GM12864 (cell line): ENCODE data around the gene CTIF.

Source experiments
- DNase-seq: peaks from one replicate; pipeline ENCODE4 v3.0.0-alpha.2; 2011; ENCODE audit warnings: low read depth
- H3K4me3 ChIP-seq: 2 replicates; pipeline ENCODE4 v1.5.1; 2011; ENCODE audit warnings: mild to moderate bottlenecking, low read depth, low read length, control low read depth
- TF ChIP-seq, protein P1 (sequence below): IDR thresholded peaks from 2 replicates; pipeline ENCODE4 v1.5.1; 2011; ENCODE audit warnings: low read depth, mild to moderate bottlenecking, moderate library complexity, low read length, control low read depth, inconsistent platforms; ENCODE audit errors: missing control alignments

CTIF gene

DNA sequence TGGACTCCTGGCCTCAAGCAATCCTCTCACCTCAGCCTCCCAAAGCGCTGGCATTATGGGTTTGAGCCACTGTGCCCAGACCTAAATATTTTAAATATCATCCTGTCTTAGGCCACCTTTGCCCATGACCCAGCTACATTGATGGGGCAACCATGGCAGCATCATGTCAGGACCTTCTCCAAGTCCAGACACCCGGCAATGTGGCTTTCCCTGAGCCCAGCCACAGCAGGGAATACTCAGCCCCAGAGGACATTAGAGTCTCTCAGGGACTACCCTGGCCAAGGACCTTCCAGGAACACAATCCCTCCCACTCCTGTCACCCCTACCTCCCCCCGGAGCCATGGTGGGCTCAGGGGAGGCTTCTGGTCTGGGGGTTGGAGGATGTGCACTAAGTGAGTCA lies 339.1 kb downstream of the CTIF start:
- DNase-seq = no peak
- H3K4me3 ChIP-seq = no peak overlapping the region
- TF ChIP-seq, protein P1, sequence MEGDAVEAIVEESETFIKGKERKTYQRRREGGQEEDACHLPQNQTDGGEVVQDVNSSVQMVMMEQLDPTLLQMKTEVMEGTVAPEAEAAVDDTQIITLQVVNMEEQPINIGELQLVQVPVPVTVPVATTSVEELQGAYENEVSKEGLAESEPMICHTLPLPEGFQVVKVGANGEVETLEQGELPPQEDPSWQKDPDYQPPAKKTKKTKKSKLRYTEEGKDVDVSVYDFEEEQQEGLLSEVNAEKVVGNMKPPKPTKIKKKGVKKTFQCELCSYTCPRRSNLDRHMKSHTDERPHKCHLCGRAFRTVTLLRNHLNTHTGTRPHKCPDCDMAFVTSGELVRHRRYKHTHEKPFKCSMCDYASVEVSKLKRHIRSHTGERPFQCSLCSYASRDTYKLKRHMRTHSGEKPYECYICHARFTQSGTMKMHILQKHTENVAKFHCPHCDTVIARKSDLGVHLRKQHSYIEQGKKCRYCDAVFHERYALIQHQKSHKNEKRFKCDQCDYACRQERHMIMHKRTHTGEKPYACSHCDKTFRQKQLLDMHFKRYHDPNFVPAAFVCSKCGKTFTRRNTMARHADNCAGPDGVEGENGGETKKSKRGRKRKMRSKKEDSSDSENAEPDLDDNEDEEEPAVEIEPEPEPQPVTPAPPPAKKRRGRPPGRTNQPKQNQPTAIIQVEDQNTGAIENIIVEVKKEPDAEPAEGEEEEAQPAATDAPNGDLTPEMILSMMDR = no peak

DNA sequence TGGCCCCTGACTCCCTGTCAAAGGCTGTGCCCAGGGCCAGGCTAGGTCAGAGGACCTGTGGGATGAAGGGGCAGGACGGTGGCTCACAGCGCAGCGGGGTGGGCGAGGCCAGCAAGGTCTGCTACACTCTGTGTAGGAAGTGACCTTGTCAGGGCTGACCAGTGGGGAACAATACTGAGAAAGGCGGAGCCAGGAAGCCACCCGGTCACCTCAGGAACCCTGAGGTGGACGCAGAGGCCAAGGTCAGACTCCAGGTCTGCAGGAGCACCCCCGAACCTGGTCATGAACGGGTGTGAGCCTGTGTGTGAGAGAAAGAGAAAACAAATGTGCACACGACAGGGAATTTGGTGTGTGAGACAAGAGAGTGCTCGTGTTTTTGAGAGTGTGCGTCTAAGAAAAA lies 339.6 kb downstream of the CTIF start:
- no peak for DNase-seq
- TF ChIP-seq, protein P1 = no peak
- no peak overlapping the region for H3K4me3 ChIP-seq

DNA sequence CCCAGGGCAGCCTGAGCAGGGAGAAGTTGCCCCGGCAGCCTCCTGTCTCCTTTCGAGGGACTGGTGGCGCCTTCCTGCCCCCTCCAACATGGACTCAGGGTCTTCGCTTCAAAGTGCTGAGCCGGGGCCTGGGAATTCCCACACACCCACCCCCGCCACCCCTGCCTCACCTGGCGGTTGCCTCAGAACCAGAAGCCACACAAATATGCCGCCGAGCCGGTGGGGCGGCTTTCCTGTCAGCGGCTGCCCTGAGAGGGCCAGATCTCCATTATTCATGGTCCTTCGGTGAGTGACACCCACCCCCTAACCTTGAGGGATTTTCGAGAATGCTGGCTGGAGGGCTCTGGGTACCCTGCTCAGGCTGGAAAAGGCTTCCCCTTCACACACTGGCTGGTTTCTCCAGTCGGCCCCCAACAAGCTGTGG lies 340.2 kb downstream of the CTIF start:
- no peak overlapping the region for H3K4me3 ChIP-seq
- TF ChIP-seq, protein P1 = no peak
- DNase-seq = no peak

DNA sequence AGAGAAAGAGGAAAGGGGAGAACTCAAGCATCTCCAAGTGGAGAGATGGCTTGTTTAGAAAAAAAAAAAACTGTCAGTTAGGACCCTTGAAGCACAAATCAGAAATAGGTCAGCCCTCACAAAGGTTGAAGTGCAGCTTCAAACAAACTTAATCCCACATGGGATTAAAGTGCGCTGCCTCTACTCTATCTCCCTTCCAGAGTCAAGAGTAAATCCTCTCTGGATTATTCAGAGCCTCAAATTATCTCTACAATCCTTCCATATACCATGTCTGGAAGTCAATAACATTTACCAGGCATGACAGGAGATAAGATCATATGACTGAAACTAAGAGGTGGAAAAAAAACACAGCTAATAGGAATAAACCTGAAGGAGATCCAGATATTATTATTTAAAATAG lies 342.1 kb downstream of the CTIF start:
- TF ChIP-seq, protein P1 = no peak
- no peak overlapping the region for H3K4me3 ChIP-seq
- DNase-seq = no peak

DNA sequence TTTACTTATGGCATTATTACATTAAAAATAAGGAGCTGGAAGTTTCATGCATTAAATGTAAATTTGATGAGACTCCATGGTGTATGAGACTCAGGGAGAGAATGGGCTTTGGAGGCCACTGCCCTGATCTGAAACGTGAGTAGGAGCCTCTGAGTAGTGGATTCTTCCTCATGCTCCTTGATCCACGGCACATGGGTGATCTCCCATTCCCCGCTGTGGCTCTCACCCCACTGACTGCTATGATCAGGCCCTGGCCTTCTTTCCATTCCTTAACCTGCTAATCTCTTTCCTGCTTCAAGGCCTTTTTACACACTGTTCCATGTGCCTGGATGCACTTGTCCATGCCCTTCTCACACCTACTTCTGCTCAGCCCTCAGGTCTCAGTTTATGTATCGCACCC lies 343.5 kb downstream of the CTIF start:
- H3K4me3 ChIP-seq = no peak overlapping the region
- TF ChIP-seq, protein P1 = no peak
- no peak for DNase-seq

DNA sequence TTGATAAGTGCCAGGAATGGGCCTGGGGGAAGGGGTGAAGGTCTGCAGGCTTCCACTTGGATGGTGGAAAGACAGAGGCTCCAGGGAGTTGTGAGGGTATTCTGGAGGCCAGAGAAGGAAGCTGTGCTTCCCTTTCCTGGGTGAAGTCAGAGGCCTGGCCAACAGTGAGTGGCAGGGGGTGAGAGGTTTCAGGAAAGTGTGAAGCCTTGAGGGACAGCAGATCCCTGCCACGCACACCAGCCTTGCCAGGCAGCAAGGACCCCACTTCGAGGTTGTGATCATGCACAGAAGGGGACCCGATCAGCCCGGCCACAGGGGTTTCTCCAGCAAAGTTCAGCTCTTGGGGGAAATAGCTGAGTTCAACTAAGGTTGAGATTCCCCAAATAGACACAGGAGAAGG lies 345.5 kb downstream of the CTIF start:
- TF ChIP-seq, protein P1 = no peak
- no peak overlapping the region for H3K4me3 ChIP-seq
- DNase-seq = no peak

DNA sequence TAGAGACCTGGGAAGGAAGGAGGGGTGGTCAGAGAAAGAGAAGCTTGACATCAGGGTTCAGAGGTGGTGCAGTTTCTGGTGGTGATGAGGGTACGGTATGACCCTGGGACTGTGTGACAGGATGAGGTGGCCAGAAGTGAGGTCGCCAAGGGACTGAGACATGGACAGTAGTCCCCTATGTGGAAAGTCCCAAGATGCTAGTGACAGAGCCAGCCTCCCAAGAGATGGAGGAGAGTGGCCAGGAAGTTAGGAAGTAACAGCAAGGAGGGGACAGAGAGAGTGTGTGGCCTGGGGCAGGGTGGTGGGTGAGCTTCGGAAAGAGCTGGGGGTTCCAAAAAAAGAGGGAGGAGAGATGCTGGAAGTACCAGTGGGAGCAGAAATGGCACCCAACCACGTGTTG lies 345.9 kb downstream of the CTIF start:
- TF ChIP-seq, protein P1 = no peak
- no peak for DNase-seq
- H3K4me3 ChIP-seq = no peak overlapping the region
